PC-3 (cell line): ENCODE measurements around the gene MCOLN2.

Source experiments
- CTCF ChIP-seq: fragments of 300-600 bp; sonication (generic); conservative IDR thresholded peaks from 2 replicates; pipeline ENCODE4 v1.5.1; 2017; ENCODE audit warnings: antibody characterized with exemption, low read depth, mild to moderate bottlenecking, low read length
- EZH2 ChIP-seq: fragments of 300-600 bp; sonication (generic); IDR thresholded peaks from one replicate; pipeline ENCODE4 v1.6.1; 2017; ENCODE audit warnings: antibody characterized with exemption, mild to moderate bottlenecking, low read length; ENCODE audit not compliant: unreplicated experiment
- EZH2phosphoT487 ChIP-seq: fragments of 300-600 bp; sonication (generic); IDR thresholded peaks from 2 replicates; pipeline ENCODE4 v1.6.1; 2018; ENCODE audit warnings: mild to moderate bottlenecking, antibody characterized with exemption, low read length, borderline replicate concordance

- TF ChIP-seq CTCF (no peak), EZH2 (no peak), EZH2phosphoT487 (no peak)
Measured at GRCh38 chr1:84933011-84933611, 63.8 kb downstream of the MCOLN2 start.
